ENCODE measurements around the gene NCKAP1.
"Not testable (repeated sequence)": the region's sequence is repeated elsewhere in the genome, so short reads cannot be mapped to it uniquely, and the experiment has no call there.

The NCKAP1 gene

GRCh38 chr2:182898718-182899117 is 139.5 kb downstream of the NCKAP1 start:
- TF ChIP-seq CTCF (IDR thresholded peaks at IDR 0.05; ENCODE audit: control extremely low read depth, extremely low read depth, low read depth, missing control alignments) = no peak
- POLR2A ChIA-PET = no interaction called here
- DNase-seq (ENCODE audit: extremely low spot score) = no peak
- CTCF ChIA-PET = interaction anchor here (1.3 kb wide), 1 partner anchor 27 kb away, joined by 3 read pairs; no protein-coding TSS in a partner anchor

DNA sequence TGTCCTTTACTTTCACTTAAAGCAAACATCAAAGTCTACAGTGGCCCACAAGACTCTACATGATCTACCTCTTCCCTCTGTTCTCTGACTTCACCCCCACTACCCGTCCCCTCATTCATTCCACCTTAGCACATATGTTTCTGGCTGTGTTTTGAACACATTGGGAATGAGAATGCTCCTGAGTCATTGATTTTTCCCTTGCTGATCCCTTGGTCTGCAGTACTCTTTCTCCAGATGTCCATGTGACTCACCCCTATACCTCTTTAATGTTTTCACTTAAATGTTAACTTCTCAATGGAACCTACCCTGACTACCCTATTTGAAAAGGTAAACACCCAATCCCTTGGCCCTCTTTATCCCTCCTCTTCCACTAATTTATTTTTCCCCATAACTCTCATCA is 141.1 kb downstream of the NCKAP1 start:
- POLR2A ChIA-PET = no interaction called here
- DNase-seq (ENCODE audit: extremely low spot score) = no peak
- CTCF ChIA-PET = no interaction called here
- no peak for TF ChIP-seq CTCF (IDR thresholded peaks at IDR 0.05; ENCODE audit: control extremely low read depth, extremely low read depth, low read depth, missing control alignments)

- TF ChIP-seq CTCF (IDR thresholded peaks at IDR 0.05; ENCODE audit: control extremely low read depth, extremely low read depth, low read depth, missing control alignments) = no peak
- POLR2A ChIA-PET = no interaction called here
- DNase-seq (ENCODE audit: extremely low spot score) = no peak
- CTCF ChIA-PET = interaction anchor here (0.8 to 1.7 kb wide), 2 partner anchors 10 to 17 kb away, joined by 3 read pairs; no protein-coding TSS in a partner anchor
Measured at GRCh38 chr2:182895798-182896197, 142.5 kb downstream of the NCKAP1 start.

GRCh38 chr2:182895169-182895568 is 143.1 kb downstream of the NCKAP1 start:
- POLR2A ChIA-PET = no interaction called here
- no peak for TF ChIP-seq CTCF (IDR thresholded peaks at IDR 0.05; ENCODE audit: control extremely low read depth, extremely low read depth, low read depth, missing control alignments)
- CTCF ChIA-PET = interaction anchor here (0.8 to 1.7 kb wide), 2 partner anchors 11 to 18 kb away, joined by 3 read pairs; no protein-coding TSS in a partner anchor
- DNase-seq (ENCODE audit: extremely low spot score) = no peak

- no peak for TF ChIP-seq CTCF (IDR thresholded peaks at IDR 0.05; ENCODE audit: control extremely low read depth, extremely low read depth, low read depth, missing control alignments)
- ChIA-PET POLR2A (no interaction called here), CTCF (no interaction called here)
- no peak for DNase-seq (ENCODE audit: extremely low spot score)
Measured at GRCh38 chr2:182894174-182894573, 144.1 kb downstream of the NCKAP1 start.

- POLR2A ChIA-PET = no interaction called here
- CTCF ChIA-PET = no interaction called here
- TF ChIP-seq CTCF (IDR thresholded peaks at IDR 0.05; ENCODE audit: control extremely low read depth, extremely low read depth, low read depth, missing control alignments) = no peak
- DNase-seq (ENCODE audit: extremely low spot score) = no peak
Measured at GRCh38 chr2:182893666-182894065, 144.6 kb downstream of the NCKAP1 start.

GRCh38 chr2:182893035-182893434 is 145.2 kb downstream of the NCKAP1 start:
- CTCF ChIA-PET; POLR2A ChIA-PET; DNase-seq (ENCODE audit: extremely low spot score): not testable (repeated sequence)

Measured in GM10248 (cell line).